ENCODE data around the gene ZNF831.

Gene ZNF831

DNA sequence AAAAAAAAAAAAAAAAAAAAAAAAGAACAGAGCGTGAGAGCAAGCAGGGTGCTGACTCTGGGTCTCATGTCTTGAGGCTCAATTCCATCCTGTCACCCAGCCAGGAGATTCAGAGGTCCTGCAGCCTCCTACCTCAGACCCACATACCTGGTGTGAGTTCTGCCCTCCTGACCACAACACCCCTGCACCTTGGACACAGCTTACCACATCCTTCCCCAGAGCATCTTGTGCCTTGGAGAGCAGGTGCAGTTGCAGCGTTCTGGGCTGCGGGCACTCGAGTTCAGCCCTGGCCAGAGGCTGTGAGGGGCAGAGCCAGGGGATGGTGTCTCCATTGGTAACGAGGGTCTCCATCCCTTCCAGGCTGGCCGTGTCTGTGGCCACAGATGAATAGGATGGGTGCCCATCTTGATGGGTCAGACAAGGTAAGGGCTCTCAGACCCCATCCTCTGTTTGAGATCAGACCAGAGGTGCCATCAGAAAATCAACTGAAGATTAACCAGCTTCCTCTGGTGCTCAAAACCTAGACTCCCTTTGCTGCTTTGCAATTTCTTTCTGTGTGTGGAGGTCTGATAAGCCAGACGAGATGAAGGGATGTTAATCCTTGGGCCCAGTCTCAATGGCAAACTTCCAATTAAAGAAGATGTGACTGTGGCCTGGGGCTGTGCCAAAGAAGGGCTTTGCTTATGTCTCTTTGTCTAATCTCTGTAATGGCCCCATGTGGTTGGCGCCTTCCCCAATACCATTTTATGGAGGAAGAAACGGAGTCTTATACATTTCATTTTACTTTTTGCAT, 14.7 kb upstream of the ZNF831 start:
- H3K9me3 ChIP-seq (ENCODE audit: control insufficient read depth in 1 of 2, low read length in 2 of 2) = no peaks in the 10 kb centered on the region
- no peak overlapping the region for H3K9ac ChIP-seq (ENCODE audit: low read depth in 1 of 2, low read length in 2 of 2)
- H3K36me3 ChIP-seq (ENCODE audit: control insufficient read depth in 1 of 2, insufficient read depth in 2 of 2, low read length in 2 of 2) = no peaks in the 10 kb centered on the region
- H3K4me3 ChIP-seq (ENCODE audit: low read depth in 1 of 2, low read length in 2 of 2) = no peak overlapping the region
- H3K27ac ChIP-seq (ENCODE audit: low read depth, low read length) = no peak overlapping the region
- H3K4me1 ChIP-seq (ENCODE audit: control insufficient read depth in 1 of 2, insufficient read depth in 2 of 2, low read length in 2 of 2) = peaks cover 0 to 3% of the 10 kb centered on the region in 2 donors
- H3K27me3 ChIP-seq (ENCODE audit: control insufficient read depth in 1 of 2, insufficient read depth in 2 of 2, low read length in 2 of 2) = no peaks in the 10 kb centered on the region

DNA sequence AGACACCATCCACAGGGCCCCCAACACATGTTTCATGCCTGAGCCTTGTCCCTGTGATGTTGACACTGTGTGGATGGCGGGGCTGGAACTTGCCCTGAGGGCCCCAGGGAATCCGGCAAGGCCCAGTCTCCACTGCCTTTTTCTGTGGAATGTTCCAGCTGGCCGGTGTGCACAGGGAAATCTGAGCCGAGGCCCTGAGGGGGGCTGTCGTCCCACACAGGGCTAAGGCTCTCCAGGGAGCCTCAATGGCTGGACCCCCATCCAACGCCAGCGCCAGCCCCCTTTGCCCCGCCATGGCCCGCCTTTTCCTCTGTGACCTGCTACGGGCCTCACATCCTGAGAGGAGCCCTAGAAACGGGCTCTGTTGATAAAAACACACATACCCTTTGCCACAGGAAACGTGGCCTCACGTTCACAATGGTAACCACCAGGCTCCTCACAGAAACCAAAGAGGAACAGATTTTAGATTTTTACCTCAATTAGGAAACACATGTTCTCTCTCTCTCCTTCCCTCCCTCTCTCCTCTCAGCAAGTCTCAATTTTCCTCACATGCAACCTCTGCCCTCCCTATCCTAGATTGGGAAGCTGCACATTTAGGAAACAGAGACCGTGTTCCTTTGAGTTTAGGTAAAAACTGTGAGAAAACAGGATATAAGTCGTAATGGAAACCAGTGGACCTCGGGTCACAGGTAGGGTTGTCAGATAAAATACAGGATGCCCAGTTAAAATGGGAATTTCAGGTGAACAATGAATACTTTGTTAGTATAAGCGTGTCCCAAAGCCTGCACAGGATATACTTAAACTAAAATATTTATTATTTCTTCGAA, 13.7 kb upstream of the ZNF831 start:
- H3K9ac ChIP-seq (ENCODE audit: low read depth in 1 of 2, low read length in 2 of 2) = no peak overlapping the region
- H3K9me3 ChIP-seq (ENCODE audit: control insufficient read depth in 1 of 2, low read length in 2 of 2) = no peaks in the 10 kb centered on the region
- no peak overlapping the region for H3K4me3 ChIP-seq (ENCODE audit: low read depth in 1 of 2, low read length in 2 of 2)
- H3K4me1 ChIP-seq (ENCODE audit: control insufficient read depth in 1 of 2, insufficient read depth in 2 of 2, low read length in 2 of 2) = peaks cover 0 to 3% of the 10 kb centered on the region in 2 donors
- H3K27me3 ChIP-seq (ENCODE audit: control insufficient read depth in 1 of 2, insufficient read depth in 2 of 2, low read length in 2 of 2) = no peaks in the 10 kb centered on the region
- no peaks in the 10 kb centered on the region for H3K36me3 ChIP-seq (ENCODE audit: control insufficient read depth in 1 of 2, insufficient read depth in 2 of 2, low read length in 2 of 2)
- H3K27ac ChIP-seq (ENCODE audit: low read depth, low read length) = peak overlapping the region; percentile 48

DNA sequence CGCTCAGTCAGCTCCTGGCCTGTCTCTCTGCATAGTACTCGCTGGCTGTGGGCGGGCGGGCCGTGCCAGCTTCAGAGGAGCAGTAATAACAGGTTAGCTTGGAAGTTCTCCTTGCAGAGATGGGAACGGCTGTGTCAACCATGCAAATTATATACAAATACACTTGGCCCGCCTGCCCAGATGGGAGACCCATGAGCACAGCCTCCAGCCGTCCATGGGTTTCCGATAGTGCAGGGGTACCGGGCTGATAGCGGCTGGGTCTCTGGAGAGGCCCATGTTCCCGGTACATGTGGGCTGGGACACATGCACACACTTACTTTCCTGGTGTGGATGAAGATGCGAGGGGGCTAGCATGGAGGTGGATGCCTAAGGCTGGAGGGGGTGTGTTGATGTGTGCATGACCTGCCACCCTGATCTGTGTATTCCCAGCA, 12.8 kb upstream of the ZNF831 start:
- no peak overlapping the region for H3K4me3 ChIP-seq (ENCODE audit: low read depth in 1 of 2, low read length in 2 of 2)
- no peaks in the 10 kb centered on the region for H3K27me3 ChIP-seq (ENCODE audit: control insufficient read depth in 1 of 2, insufficient read depth in 2 of 2, low read length in 2 of 2)
- H3K27ac ChIP-seq (ENCODE audit: low read depth, low read length) = no peak overlapping the region
- H3K9ac ChIP-seq (ENCODE audit: low read depth in 1 of 2, low read length in 2 of 2) = no peak overlapping the region
- no peaks in the 10 kb centered on the region for H3K36me3 ChIP-seq (ENCODE audit: control insufficient read depth in 1 of 2, insufficient read depth in 2 of 2, low read length in 2 of 2)
- H3K9me3 ChIP-seq (ENCODE audit: control insufficient read depth in 1 of 2, low read length in 2 of 2) = no peaks in the 10 kb centered on the region
- H3K4me1 ChIP-seq (ENCODE audit: control insufficient read depth in 1 of 2, insufficient read depth in 2 of 2, low read length in 2 of 2) = peaks cover 0 to 3% of the 10 kb centered on the region in 2 donors

DNA sequence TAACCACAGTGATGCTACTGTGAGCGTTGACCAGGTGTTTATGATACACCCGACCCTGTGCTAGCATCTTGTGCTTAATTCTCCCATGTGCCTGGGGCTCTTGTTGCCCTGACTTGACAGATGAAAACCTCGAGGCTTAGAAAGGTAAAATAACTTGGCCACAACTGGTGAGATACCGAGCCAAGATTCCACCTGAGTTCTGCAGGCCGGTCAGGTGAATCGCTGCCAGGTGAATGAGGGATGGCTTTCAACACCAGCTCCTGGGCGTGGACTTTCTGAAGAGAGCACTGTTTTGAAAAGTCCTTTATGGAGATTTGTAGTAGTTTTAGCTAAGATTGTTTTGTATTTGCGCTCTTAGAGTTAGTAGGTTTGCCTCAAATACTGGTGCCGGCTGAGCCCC, 12.2 kb upstream of the ZNF831 start:
- Histone ChIP-seq H3K27ac (ENCODE audit: low read depth, low read length) (no peak overlapping the region), H3K9me3 (ENCODE audit: control insufficient read depth in 1 of 2, low read length in 2 of 2) (no peaks in the 10 kb centered on the region), H3K36me3 (ENCODE audit: control insufficient read depth in 1 of 2, insufficient read depth in 2 of 2, low read length in 2 of 2) (no peaks in the 10 kb centered on the region), H3K4me1 (ENCODE audit: control insufficient read depth in 1 of 2, insufficient read depth in 2 of 2, low read length in 2 of 2) (peaks cover 0 to 3% of the 10 kb centered on the region in 2 donors), H3K9ac (ENCODE audit: low read depth in 1 of 2, low read length in 2 of 2) (no peak overlapping the region), H3K4me3 (ENCODE audit: low read depth in 1 of 2, low read length in 2 of 2) (no peak overlapping the region), H3K27me3 (ENCODE audit: control insufficient read depth in 1 of 2, insufficient read depth in 2 of 2, low read length in 2 of 2) (no peaks in the 10 kb centered on the region)

DNA sequence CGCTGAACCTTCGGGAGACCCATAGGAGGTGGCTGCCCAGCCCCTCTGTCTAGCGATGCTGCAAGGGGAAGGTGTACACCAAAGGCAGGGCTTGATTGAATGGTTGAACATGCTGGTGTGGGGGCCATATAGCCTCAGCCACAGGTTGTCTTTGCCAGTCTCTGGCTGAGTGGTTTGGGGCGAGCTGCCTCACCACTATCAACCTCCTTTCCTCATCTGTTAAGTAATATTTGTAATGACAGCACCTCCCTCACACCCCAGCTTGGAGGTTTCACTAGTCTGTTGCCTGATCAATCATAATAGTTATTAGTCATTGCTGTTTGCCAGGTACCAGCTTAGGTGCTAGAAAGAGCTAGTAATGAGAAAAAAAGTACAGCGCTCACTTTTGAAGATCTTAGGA, 11.8 kb upstream of the ZNF831 start:
- H3K9ac ChIP-seq (ENCODE audit: low read depth in 1 of 2, low read length in 2 of 2) = no peak overlapping the region
- H3K9me3 ChIP-seq (ENCODE audit: control insufficient read depth in 1 of 2, low read length in 2 of 2) = no peaks in the 10 kb centered on the region
- peaks cover 0 to 3% of the 10 kb centered on the region in 2 donors for H3K4me1 ChIP-seq (ENCODE audit: control insufficient read depth in 1 of 2, insufficient read depth in 2 of 2, low read length in 2 of 2)
- no peak overlapping the region for H3K27ac ChIP-seq (ENCODE audit: low read depth, low read length)
- H3K4me3 ChIP-seq (ENCODE audit: low read depth in 1 of 2, low read length in 2 of 2) = no peak overlapping the region
- no peaks in the 10 kb centered on the region for H3K27me3 ChIP-seq (ENCODE audit: control insufficient read depth in 1 of 2, insufficient read depth in 2 of 2, low read length in 2 of 2)
- no peaks in the 10 kb centered on the region for H3K36me3 ChIP-seq (ENCODE audit: control insufficient read depth in 1 of 2, insufficient read depth in 2 of 2, low read length in 2 of 2)

DNA sequence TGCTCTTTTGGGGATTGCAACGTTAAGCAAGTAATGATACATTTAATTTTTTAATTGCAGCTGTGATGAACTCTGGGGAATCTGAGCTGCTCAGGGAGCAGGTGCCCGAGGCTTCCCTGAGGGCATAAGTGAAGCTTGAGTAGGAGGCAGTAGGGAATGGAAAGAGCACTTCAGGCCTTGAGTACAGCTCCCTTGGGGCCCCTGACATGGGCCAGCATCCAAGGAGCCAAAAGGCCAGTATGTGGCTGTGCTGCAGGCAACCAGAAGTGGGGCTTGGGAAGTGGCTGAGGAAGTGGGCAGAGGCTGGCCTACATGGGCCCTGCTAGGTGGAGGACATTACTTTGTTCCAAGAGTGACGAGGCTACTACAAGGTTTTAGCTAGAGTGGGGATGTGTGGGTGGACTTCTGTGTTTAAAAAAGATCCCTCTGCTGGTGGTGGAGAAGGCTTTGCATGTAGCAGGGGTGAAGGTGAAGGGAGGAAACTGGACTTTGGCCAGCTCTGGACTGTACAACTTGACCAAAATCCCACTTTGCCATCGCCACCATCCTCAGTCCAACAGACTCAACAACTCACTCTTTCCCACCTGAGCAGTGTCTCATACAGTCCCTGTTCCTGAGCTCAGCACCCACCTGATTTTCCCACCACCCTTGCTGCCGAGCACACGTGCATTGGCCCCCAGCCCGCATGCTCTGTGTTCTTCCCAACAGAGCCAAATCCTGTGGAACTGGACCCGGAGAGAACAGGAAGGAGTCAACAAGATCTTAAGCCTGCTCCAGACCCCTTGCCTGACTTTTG, 10.9 kb upstream of the ZNF831 start:
- Histone ChIP-seq H3K27me3 (ENCODE audit: control insufficient read depth in 1 of 2, insufficient read depth in 2 of 2, low read length in 2 of 2) (no peaks in the 10 kb centered on the region), H3K4me3 (ENCODE audit: low read depth in 1 of 2, low read length in 2 of 2) (no peak overlapping the region), H3K36me3 (ENCODE audit: control insufficient read depth in 1 of 2, insufficient read depth in 2 of 2, low read length in 2 of 2) (no peaks in the 10 kb centered on the region), H3K4me1 (ENCODE audit: control insufficient read depth in 1 of 2, insufficient read depth in 2 of 2, low read length in 2 of 2) (peaks cover under 1 to 3% of the 10 kb centered on the region in 2 donors), H3K9me3 (ENCODE audit: control insufficient read depth in 1 of 2, low read length in 2 of 2) (no peaks in the 10 kb centered on the region), H3K9ac (ENCODE audit: low read depth in 1 of 2, low read length in 2 of 2) (no peak overlapping the region), H3K27ac (ENCODE audit: low read depth, low read length) (no peak overlapping the region)

DNA sequence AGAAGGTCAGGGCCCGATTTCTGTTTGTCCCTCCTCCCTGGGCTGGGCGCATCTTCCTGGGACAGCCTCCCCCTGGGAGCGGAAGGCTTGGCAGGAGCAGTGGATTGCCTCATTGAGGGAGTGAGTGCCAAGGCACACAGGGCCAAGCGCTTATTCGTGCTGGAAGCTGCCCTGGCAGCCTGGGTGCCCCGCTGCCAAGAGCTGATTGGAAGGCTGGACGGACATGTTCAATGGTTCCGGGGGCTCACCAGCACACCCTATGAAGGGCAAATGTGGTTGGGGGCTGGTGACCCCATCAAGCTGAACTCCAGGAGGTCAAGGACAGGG, 10.3 kb upstream of the ZNF831 start:
- Histone ChIP-seq H3K9ac (ENCODE audit: low read depth in 1 of 2, low read length in 2 of 2) (no peak overlapping the region), H3K27ac (ENCODE audit: low read depth, low read length) (no peak overlapping the region), H3K4me3 (ENCODE audit: low read depth in 1 of 2, low read length in 2 of 2) (no peak overlapping the region), H3K4me1 (ENCODE audit: control insufficient read depth in 1 of 2, insufficient read depth in 2 of 2, low read length in 2 of 2) (peaks cover 3 to 6% of the 10 kb centered on the region in 2 donors), H3K9me3 (ENCODE audit: control insufficient read depth in 1 of 2, low read length in 2 of 2) (no peaks in the 10 kb centered on the region), H3K27me3 (ENCODE audit: control insufficient read depth in 1 of 2, insufficient read depth in 2 of 2, low read length in 2 of 2) (no peaks in the 10 kb centered on the region), H3K36me3 (ENCODE audit: control insufficient read depth in 1 of 2, insufficient read depth in 2 of 2, low read length in 2 of 2) (no peaks in the 10 kb centered on the region)

DNA sequence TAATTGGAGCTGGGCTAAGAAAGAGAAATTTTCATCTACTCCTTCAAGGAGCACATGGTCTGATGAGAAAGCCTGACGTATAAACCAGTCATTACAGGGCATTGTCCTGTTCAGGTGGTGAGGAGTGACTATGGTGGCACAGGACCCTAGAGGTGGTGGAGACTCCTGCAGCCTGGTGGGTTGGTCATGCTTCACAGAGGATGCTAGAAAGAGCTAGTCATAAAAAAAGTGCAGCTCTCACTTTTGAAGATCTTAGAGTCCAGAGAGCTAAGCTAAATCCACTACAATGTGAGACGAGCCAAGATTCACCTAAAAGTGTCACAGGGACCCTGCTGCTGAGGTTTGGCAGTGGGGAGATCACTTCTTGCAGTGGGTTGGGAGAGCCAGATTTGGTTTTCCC, 9.8 kb upstream of the ZNF831 start:
- no peaks in the 10 kb centered on the region for H3K36me3 ChIP-seq (ENCODE audit: control insufficient read depth in 1 of 2, insufficient read depth in 2 of 2, low read length in 2 of 2)
- H3K9ac ChIP-seq (ENCODE audit: low read depth in 1 of 2, low read length in 2 of 2) = no peak overlapping the region
- no peaks in the 10 kb centered on the region for H3K9me3 ChIP-seq (ENCODE audit: control insufficient read depth in 1 of 2, low read length in 2 of 2)
- H3K27ac ChIP-seq (ENCODE audit: low read depth, low read length) = no peak overlapping the region
- peaks cover 3 to 8% of the 10 kb centered on the region in 2 donors for H3K4me1 ChIP-seq (ENCODE audit: control insufficient read depth in 1 of 2, insufficient read depth in 2 of 2, low read length in 2 of 2)
- H3K4me3 ChIP-seq (ENCODE audit: low read depth in 1 of 2, low read length in 2 of 2) = no peak overlapping the region
- no peaks in the 10 kb centered on the region for H3K27me3 ChIP-seq (ENCODE audit: control insufficient read depth in 1 of 2, insufficient read depth in 2 of 2, low read length in 2 of 2)

DNA sequence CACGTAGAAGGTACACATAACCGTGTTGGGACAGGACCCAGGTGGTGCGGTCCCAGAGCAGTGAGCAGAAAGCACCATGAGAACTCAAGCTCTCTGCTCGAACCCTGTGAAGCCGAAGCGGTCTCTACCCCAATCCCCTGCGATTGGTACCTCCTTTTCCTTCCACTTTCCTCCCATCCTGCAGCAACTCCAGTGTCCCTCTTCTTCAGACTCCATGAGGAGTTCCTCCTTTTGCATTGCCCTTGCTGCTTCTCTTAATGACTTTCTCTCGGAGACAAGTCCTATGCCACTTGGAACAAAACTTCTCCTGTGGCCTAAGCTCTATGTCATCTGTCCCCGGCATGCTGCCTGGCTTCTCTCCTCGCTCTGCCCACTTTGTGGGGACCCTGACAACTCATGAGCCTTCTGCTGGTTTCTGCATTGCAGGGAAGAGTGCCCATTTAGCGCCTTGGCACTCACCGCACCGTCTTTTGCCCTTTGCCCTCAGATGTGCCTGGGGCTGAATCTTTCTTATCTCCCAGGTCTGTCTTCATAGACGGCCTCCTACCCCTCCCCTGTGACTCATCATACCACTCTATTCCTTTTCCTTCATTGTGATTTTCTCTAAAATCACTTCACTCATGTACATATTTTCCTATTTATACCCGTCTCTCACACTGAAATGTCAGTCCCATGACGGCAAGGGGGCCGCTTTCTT, 9.2 kb upstream of the ZNF831 start:
- Histone ChIP-seq H3K4me3 (ENCODE audit: low read depth in 1 of 2, low read length in 2 of 2) (no peak overlapping the region), H3K9ac (ENCODE audit: low read depth in 1 of 2, low read length in 2 of 2) (no peak overlapping the region), H3K27ac (ENCODE audit: low read depth, low read length) (no peak overlapping the region), H3K27me3 (ENCODE audit: control insufficient read depth in 1 of 2, insufficient read depth in 2 of 2, low read length in 2 of 2) (peaks cover 0 to 4% of the 10 kb centered on the region in 2 donors), H3K9me3 (ENCODE audit: control insufficient read depth in 1 of 2, low read length in 2 of 2) (no peaks in the 10 kb centered on the region), H3K36me3 (ENCODE audit: control insufficient read depth in 1 of 2, insufficient read depth in 2 of 2, low read length in 2 of 2) (no peaks in the 10 kb centered on the region), H3K4me1 (ENCODE audit: control insufficient read depth in 1 of 2, insufficient read depth in 2 of 2, low read length in 2 of 2) (peaks cover 5 to 8% of the 10 kb centered on the region in 2 donors)

Measured in duodenal mucosa (tissue), 2 donors.